Fibroblast of skin of right biceps (primary cell): ENCODE measurements around the gene BCR.
"Not testable (repeated sequence)": the region's sequence is repeated elsewhere in the genome, so short reads cannot be mapped to it uniquely, and the experiment has no call there.

Experiments
- DNase-seq: peaks from one replicate; pipeline ENCODE4 v3.0.0-alpha.2; 2013

BCR gene

GRCh38 chr22:23291806-23292452 lies 111.6 kb downstream of the BCR start:
- no peak for DNase-seq

- DNase-seq: no peak
Observed at GRCh38 chr22:23292453-23293350, 112.4 kb downstream of the BCR start.

- no peak for DNase-seq
Observed at GRCh38 chr22:23293720-23294119, 113.4 kb downstream of the BCR start.

- DNase-seq: no peak
Observed at GRCh38 chr22:23294221-23294620, 113.9 kb downstream of the BCR start.

GRCh38 chr22:23300476-23300875 lies 120.2 kb downstream of the BCR start:
- no peak for DNase-seq

- no peak for DNase-seq
Observed at GRCh38 chr22:23301591-23301990, 121.3 kb downstream of the BCR start.

GRCh38 chr22:23302171-23303002 lies 122.1 kb downstream of the BCR start:
- no peak for DNase-seq

- DNase-seq: peak; percentile 36
Observed at GRCh38 chr22:23305321-23305910, 125.1 kb downstream of the BCR start.

- DNase-seq: peak; percentile 5
Observed at GRCh38 chr22:23305922-23306374, 125.6 kb downstream of the BCR start.

- DNase-seq: no peak
Observed at GRCh38 chr22:23306438-23306921, 126.2 kb downstream of the BCR start.

DNA sequence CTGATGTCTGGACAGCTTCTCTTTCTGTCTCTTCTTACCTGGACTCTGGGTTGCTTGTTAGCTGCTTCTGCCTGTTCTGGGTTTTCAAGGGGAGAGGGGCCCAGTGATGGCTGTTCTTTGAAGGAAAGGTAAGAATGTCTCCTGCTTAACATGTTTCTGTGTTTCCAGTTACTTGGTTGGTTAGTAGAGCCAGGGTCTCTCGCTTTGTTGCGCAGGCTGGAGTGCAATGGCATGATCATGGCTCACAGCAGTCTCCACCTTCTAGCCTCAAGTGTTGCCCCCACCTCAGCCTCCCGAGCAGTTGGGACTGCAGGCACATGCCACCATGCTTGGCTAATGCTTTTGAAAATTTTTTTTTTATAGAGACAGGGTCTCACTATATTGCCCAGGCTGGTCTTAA lies 126.6 kb downstream of the BCR start:
- no peak for DNase-seq

DNA sequence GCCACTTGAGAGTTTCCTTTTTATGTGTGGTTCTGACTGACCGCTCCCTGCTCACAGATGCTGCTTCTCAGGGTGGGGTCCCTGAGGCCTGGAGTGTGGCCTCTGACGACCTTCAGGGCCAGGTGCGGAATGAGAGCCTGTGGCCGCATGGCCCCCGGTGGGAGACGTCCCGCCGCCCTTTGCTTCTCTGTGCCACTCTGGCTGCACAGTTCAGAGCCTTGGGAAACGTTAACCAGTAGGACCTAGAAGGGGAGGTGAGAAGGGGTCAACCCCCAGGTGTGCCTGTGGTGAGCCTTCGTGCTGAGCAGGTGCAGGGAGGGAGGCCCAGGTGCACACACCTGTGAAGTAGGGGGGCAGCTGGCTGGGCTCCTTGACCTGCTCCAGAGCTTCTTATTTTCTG lies 127.2 kb downstream of the BCR start:
- DNase-seq: not testable (repeated sequence)

- not testable (repeated sequence) for DNase-seq
Observed at GRCh38 chr22:23309261-23309660, 129.0 kb downstream of the BCR start.

DNA sequence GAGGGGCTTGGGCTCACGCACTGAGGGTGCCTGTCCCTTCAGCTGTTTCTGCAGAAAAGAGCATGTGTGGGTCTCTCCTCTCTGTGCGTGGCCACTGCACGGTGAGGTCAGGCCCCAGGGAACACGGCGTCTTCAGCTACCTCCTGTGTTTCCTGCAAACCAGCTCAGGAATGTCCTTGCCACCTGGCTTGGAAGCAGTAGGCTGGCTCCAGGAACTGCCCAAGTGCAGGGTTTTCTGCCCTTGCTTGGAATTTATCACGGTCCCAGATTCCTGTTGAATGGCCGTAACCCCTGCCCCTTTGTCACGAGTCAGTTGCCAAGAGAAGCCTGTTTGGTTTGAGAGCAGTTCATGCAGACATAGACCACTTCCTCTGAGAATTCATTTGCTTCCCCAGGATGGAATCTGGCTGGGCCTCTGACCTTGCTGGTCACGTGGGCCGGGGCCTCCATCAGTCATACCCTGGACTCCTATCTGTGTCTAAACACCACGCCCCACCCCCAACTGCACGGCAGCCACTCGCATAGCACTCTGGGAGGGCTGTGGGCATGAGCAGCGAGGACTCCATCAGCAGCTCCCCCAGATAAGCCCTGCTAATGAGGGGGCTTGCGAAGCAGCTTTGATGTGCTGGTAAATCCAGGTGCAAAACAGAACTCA lies 130.3 kb downstream of the BCR start:
- not testable (repeated sequence) for DNase-seq

DNA sequence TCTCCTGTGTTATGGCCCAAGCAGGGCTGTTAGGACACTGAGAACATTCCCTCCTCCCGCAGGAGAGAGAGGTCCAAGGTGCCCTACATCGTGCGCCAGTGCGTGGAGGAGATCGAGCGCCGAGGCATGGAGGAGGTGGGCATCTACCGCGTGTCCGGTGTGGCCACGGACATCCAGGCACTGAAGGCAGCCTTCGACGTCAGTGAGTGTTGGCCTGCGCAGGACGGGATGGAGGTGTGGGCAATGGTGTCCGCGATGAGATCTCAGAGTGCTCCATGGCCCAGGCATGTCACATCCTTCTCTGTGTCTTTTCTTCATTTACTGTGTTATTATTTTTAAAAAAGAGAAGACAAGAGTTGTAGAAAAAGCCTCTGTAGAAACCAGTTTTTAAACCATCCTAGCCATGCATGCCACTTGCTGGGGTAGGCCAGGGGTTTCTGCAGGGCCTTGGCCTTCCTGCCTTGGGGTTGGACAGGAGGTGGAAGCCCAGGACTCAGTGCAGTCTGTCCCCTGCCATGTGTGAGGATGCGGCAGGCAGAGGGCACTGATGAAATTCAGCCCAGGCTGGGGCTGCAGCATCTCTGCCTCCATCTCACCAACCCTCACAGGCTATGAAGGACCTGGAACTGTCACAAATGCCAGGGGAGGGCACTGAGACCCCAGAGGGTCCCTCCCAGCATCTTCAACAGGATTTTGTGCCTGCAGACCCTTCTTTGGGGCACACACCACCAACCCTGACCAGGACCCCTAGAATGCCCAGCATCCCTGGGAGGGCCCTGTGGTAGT lies 131.5 kb downstream of the BCR start:
- DNase-seq: not testable (repeated sequence)

GRCh38 chr22:23313791-23314567 lies 133.7 kb downstream of the BCR start:
- no peak for DNase-seq

DNA sequence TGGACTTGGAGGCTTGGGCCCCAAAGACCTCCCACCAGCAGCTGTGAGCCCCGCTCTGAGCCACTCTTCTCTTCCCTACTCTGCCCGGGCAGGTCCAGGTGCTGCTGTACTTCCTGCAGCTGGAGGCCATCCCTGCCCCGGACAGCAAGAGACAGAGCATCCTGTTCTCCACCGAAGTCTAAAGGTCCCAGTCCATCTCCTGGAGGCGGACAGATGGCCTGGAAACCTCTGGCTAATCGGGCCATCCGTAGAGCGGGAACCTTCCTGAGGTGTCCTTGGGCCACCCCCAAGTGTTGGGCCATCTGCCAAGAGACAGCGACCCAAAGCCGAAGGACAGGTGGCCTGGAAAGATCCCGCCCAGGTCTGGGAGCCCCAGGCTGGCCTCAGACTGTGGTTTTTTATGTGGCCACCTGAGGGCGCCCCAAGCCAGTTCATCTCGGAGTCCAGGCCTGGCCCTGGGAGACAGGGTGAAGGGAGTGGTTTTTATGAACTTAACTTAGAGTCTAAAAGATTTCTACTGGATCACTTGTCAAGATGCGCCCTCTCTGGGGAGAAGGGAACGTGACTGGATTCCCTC lies 135.1 kb downstream of the BCR start:
- DNase-seq: peak; percentile 71

GRCh38 chr22:23316596-23316995 lies 136.3 kb downstream of the BCR start:
- not testable (repeated sequence) for DNase-seq

- DNase-seq: not testable (repeated sequence)
Observed at GRCh38 chr22:23318316-23318715, 138.0 kb downstream of the BCR start.

DNA sequence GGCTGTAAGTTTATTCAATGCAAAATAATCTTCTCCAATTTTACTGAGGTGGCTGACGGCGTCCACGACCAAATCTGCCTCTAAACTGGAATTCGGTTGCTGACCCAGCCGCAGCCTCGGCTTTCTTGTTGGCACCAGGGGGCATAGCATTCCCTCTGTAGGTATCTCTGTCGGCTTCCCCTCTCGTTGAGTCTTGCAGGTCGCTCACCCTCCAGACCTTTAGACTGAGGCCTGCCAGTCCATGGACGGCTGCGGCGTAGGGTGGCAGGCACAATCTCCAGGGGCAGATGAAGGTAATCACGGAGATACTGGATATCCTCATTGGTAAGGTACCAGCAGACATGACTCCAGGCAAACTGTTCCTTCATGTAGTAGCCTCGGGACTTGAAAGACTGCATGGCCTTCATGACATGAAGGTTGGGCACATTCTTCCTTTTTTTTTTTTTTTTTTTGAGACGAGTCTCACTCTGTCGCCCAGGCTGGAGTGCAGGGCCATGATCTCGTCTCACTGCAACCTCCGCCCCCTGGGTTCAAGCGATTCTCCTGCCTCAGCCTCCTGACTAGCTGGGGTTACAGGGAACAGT lies 142.3 kb downstream of the BCR start:
- DNase-seq: not testable (repeated sequence)
